ENCODE measurements around the gene MAP1LC3A. TPM values are rescaled to one million over a fixed set of nuclear protein-coding genes. Genes with fewer than 3 reads are reported as not detected.

MAP1LC3A gene
- total RNA-seq, 1 donor from 2014 or later, result 17.5 TPM

- TF ChIP-seq CTCF (conservative IDR thresholded peaks at IDR 0.05), result no peak
- H3K4me1 Mint-ChIP-seq, result peaks cover 12% of the 10 kb centered on the region
- no peaks in the 10 kb centered on the region for H3K9me3 Mint-ChIP-seq
- no peak for DNase-seq (ENCODE audit: low read depth, low spot score)
- no peaks in the 10 kb centered on the region for H3K27me3 Mint-ChIP-seq (ENCODE audit: low read depth)
- peaks cover 8% of the 10 kb centered on the region for H3K36me3 Mint-ChIP-seq (ENCODE audit: low read depth)
- H3K27ac Mint-ChIP-seq (ENCODE audit: unreplicated experiment), result peak overlapping the region; percentile 47
- H3K4me3 Mint-ChIP-seq, result no peak overlapping the region
These were observed 20.0 kb downstream of the MAP1LC3A start for GRCh38 chr20:34578521-34578920.

- no peaks in the 10 kb centered on the region for H3K27me3 Mint-ChIP-seq (ENCODE audit: low read depth)
- H3K27ac Mint-ChIP-seq (ENCODE audit: unreplicated experiment), result peak overlapping the region; percentile 33
- peak; percentile 73 for TF ChIP-seq CTCF (conservative IDR thresholded peaks at IDR 0.05)
- peaks cover 12% of the 10 kb centered on the region for H3K4me1 Mint-ChIP-seq
- no peak overlapping the region for H3K4me3 Mint-ChIP-seq
- no peak for DNase-seq (ENCODE audit: low read depth, low spot score)
- H3K36me3 Mint-ChIP-seq (ENCODE audit: low read depth), result peaks cover 5% of the 10 kb centered on the region
- no peaks in the 10 kb centered on the region for H3K9me3 Mint-ChIP-seq
These were observed 20.9 kb downstream of the MAP1LC3A start for GRCh38 chr20:34579191-34579978.

GRCh38 chr20:34579979-34580940 lies 21.7 kb downstream of the MAP1LC3A start:
- H3K27me3 Mint-ChIP-seq (ENCODE audit: low read depth), result no peaks in the 10 kb centered on the region
- H3K9me3 Mint-ChIP-seq, result no peaks in the 10 kb centered on the region
- H3K27ac Mint-ChIP-seq (ENCODE audit: unreplicated experiment), result peak overlapping the region; percentile 72
- H3K4me3 Mint-ChIP-seq, result no peak overlapping the region
- H3K36me3 Mint-ChIP-seq (ENCODE audit: low read depth), result no peaks in the 10 kb centered on the region
- peaks cover 12% of the 10 kb centered on the region for H3K4me1 Mint-ChIP-seq
- no peak for TF ChIP-seq CTCF (conservative IDR thresholded peaks at IDR 0.05)
- DNase-seq (ENCODE audit: low read depth, low spot score), result no peak

GRCh38 chr20:34581341-34582184 lies 23.0 kb downstream of the MAP1LC3A start:
- peak overlapping the region; percentile 54 for H3K27ac Mint-ChIP-seq (ENCODE audit: unreplicated experiment)
- no peaks in the 10 kb centered on the region for H3K36me3 Mint-ChIP-seq (ENCODE audit: low read depth)
- DNase-seq (ENCODE audit: low read depth, low spot score), result no peak
- peaks cover 12% of the 10 kb centered on the region for H3K4me1 Mint-ChIP-seq
- no peak overlapping the region for H3K4me3 Mint-ChIP-seq
- no peaks in the 10 kb centered on the region for H3K9me3 Mint-ChIP-seq
- no peaks in the 10 kb centered on the region for H3K27me3 Mint-ChIP-seq (ENCODE audit: low read depth)
- TF ChIP-seq CTCF (conservative IDR thresholded peaks at IDR 0.05), result no peak

- no peak for DNase-seq (ENCODE audit: low read depth, low spot score)
- H3K27ac Mint-ChIP-seq (ENCODE audit: unreplicated experiment), result no peak overlapping the region
- no peaks in the 10 kb centered on the region for H3K27me3 Mint-ChIP-seq (ENCODE audit: low read depth)
- no peak for TF ChIP-seq CTCF (conservative IDR thresholded peaks at IDR 0.05)
- H3K36me3 Mint-ChIP-seq (ENCODE audit: low read depth), result no peaks in the 10 kb centered on the region
- H3K4me1 Mint-ChIP-seq, result peaks cover 12% of the 10 kb centered on the region
- H3K4me3 Mint-ChIP-seq, result no peak overlapping the region
- no peaks in the 10 kb centered on the region for H3K9me3 Mint-ChIP-seq
These were observed 23.7 kb downstream of the MAP1LC3A start for GRCh38 chr20:34582221-34582620.
